ENCODE measurements around the gene CPN2.

CPN2 gene

GRCh38 chr3:194294895-194295214 is 56.3 kb downstream of the CPN2 start:
- DNase-seq (ENCODE audit: low read depth in 2 of 2) = no peak

- DNase-seq (ENCODE audit: low read depth in 2 of 2) = no peak
Measured at GRCh38 chr3:194294199-194294894, 56.8 kb downstream of the CPN2 start.

GRCh38 chr3:194293546-194294198 is 57.5 kb downstream of the CPN2 start:
- DNase-seq (ENCODE audit: low read depth in 2 of 2) = no peak

- DNase-seq (ENCODE audit: low read depth in 2 of 2) = no peak
Measured at GRCh38 chr3:194292331-194292730, 58.8 kb downstream of the CPN2 start.

Measured in stimulated activated CD4-positive, alpha-beta T cell treated with anti-CD3 and anti-CD28 coated beads, Interleukin-4, amount 100 ng/mL, for 48 hours (primary cell).